ENCODE data around the gene VAV1. TPM values are rescaled to one million over a fixed set of nuclear protein-coding genes. Genes with fewer than 3 reads are reported as not detected.

The VAV1 gene
- total RNA-seq, 1 experiment from 2014 or later, result 7.5 TPM

DNA sequence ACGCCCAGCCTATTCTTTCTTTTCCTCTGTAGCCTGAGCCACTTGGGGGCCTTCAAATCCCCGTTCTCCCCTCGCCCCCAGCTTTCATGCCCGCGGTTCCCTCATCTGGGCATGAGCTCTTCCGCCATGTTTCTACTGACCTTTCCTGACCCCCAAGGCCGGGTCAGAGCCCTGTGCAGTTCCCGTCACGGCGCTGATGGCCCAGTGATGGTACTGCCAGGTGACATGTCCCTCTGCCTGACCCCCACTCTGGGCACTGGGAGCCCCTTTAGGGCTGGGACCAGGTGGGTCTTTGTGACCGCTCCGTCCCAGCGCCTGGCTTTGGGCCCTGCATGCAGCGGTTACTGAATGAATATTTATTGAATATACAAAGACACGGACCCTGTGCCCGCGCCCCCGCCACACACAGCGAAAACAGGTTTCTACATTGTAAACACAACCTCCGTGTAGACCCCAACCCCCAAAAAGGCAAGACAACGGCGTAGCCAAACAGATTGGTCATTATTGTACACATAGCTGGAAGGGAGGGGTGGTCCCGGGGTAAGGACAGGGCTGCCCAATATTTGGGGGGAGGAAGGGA is 42.8 kb upstream of the VAV1 start:
- CTCF ChIA-PET, result no interaction called here
- BruUV-seq (replicated peaks), result no TSS peak

DNA sequence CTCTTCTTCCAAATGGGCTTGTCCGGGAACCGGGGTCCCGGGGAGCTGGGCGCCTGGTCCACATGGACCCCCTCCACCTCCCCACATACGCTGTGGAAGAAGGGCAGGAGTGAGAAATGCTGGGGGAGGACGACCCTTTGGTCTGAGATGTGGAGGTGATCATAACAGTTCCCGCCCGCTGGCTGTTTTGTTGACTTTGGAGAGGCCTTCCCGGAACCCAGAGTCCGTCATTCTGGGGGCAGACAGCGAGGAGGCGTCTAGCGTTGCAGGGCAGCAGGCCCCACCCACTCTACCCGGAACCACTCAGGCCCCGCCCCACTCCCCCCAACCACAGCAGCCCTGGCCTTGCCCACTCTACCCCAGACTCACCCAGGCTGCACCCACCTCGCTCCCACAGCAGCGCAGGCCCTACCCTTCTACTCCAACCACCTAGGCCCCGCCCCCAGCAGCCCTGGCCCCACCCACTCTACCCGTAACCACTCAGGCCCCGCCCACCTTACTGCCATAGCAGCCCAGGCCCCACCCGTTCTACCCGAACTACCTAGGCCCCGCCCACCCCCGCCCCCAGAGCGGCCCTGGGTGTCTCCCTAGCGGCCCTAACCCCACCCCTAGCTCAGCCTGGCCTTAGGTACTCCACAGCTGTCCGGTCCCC is 42.2 kb upstream of the VAV1 start:
- POLR2A ChIA-PET (ENCODE audit: unreplicated experiment), result interaction anchor here (0.6 kb wide), 1 partner anchor 253 kb away, joined by 3 read pairs; no protein-coding TSS in a partner anchor
- Histone ChIP-seq H3K79me2 (ENCODE audit: low read depth) (peaks cover 3% of the 10 kb centered on the region; the same call in 1 of the 2 replicates), H3K36me3 (ENCODE audit: low read depth) (no peaks in the 10 kb centered on the region), H3F3A (ENCODE audit: insufficient read depth, low read depth) (peaks cover 3% of the 10 kb centered on the region; the same call in 1 of the 2 replicates), H3K27me3 (ENCODE audit: insufficient read depth, low read depth) (no peaks in the 10 kb centered on the region), H3K4me1 (replicated peaks; ENCODE audit: insufficient read depth) (no peaks in the 10 kb centered on the region), H3K9me3 (ENCODE audit: insufficient read depth, low read depth) (no peaks in the 10 kb centered on the region), H3K4me2 (no peak overlapping the region), H3K9me2 (ENCODE audit: insufficient read depth) (no peaks in the 10 kb centered on the region), H3K4me3 (no peak overlapping the region), H2AFZ (no peak overlapping the region), H3K27ac (no peak overlapping the region), H4K20me1 (ENCODE audit: insufficient read depth) (no peaks in the 10 kb centered on the region)
- TF ChIP-seq, protein P1, sequence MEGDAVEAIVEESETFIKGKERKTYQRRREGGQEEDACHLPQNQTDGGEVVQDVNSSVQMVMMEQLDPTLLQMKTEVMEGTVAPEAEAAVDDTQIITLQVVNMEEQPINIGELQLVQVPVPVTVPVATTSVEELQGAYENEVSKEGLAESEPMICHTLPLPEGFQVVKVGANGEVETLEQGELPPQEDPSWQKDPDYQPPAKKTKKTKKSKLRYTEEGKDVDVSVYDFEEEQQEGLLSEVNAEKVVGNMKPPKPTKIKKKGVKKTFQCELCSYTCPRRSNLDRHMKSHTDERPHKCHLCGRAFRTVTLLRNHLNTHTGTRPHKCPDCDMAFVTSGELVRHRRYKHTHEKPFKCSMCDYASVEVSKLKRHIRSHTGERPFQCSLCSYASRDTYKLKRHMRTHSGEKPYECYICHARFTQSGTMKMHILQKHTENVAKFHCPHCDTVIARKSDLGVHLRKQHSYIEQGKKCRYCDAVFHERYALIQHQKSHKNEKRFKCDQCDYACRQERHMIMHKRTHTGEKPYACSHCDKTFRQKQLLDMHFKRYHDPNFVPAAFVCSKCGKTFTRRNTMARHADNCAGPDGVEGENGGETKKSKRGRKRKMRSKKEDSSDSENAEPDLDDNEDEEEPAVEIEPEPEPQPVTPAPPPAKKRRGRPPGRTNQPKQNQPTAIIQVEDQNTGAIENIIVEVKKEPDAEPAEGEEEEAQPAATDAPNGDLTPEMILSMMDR (conservative IDR thresholded peaks at IDR 0.05), result no peak
- no peak for TF ChIP-seq EZH2 (IDR thresholded peaks at IDR 0.05; ENCODE audit: low read depth)
- DNase-seq, result no peak
- no TSS peak for BruUV-seq (replicated peaks)
- CTCF ChIA-PET, result no interaction called here
- intact Hi-C loops (cut with micrococcal nuclease; ENCODE audit: unreplicated experiment), result no loop called here

More for the DNA sequence above, 42.8 kb upstream of the VAV1 start:
- TF ChIP-seq, protein P1 (conservative IDR thresholded peaks at IDR 0.05), result no peak
- no peak for TF ChIP-seq EZH2 (IDR thresholded peaks at IDR 0.05; ENCODE audit: low read depth)
- Histone ChIP-seq H3K36me3 (ENCODE audit: low read depth) (no peaks in the 10 kb centered on the region), H4K20me1 (ENCODE audit: insufficient read depth) (no peaks in the 10 kb centered on the region), H3K4me2 (no peak overlapping the region), H3K79me2 (ENCODE audit: low read depth) (no peaks in the 10 kb centered on the region), H3F3A (ENCODE audit: insufficient read depth, low read depth) (no peaks in the 10 kb centered on the region), H2AFZ (no peak overlapping the region), H3K4me3 (no peak overlapping the region), H3K9me3 (ENCODE audit: insufficient read depth, low read depth) (no peaks in the 10 kb centered on the region), H3K4me1 (replicated peaks; ENCODE audit: insufficient read depth) (no peaks in the 10 kb centered on the region), H3K27ac (no peak overlapping the region), H3K27me3 (ENCODE audit: insufficient read depth, low read depth) (no peaks in the 10 kb centered on the region), H3K9me2 (ENCODE audit: insufficient read depth) (no peaks in the 10 kb centered on the region)
- intact Hi-C loops (cut with micrococcal nuclease; ENCODE audit: unreplicated experiment), result no loop called here
- no peak for DNase-seq
- POLR2A ChIA-PET (ENCODE audit: unreplicated experiment), result no interaction called here

DNA sequence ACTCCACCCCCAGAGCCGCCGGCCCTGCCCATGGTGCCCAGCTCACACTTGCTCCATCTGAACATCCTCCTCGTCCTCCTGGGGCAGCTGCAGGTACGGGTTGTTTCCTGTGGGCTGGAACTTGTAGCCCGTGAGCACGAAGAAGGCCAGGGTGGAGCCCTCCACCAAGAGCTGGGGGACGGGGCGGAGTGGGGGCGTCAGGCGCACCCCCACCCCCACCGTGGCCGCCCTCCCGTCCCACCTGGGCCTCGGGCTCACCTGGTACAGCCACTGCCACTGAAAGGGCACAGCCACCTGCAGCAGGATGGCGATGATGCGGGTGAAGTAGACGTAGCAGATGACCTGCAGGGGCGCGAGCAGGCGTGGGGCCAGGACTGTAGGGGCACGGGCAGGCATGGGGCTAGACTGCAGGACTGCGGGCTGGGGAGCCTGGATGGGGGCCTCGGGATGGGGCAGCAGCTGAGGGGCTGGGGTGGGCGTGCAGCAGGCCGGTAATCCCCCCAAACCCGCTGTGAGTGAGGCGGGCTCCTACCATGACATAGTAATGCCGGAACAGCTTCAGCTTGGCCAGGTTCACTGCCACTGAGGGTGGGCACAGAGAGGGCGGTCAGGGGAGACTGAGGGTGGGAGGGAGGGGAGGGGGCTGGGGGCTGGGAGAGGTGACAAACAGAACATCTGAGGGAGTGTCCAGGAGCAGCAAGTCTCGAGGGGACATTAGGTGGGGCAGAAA is 41.4 kb upstream of the VAV1 start:
- no peak overlapping the region for H3K27ac ChIP-seq

More for the DNA sequence above, 41.4 kb upstream of the VAV1 start:
- H3K36me3 ChIP-seq (ENCODE audit: low read depth), result no peaks in the 10 kb centered on the region
- H3K4me3 ChIP-seq, result no peak overlapping the region
- TF ChIP-seq EZH2 (IDR thresholded peaks at IDR 0.05; ENCODE audit: low read depth), result no peak
- TF ChIP-seq, protein P1 (conservative IDR thresholded peaks at IDR 0.05), result no peak
- H3K4me2 ChIP-seq, result no peak overlapping the region
- no peaks in the 10 kb centered on the region; the same call in 1 of the 2 replicates for H3K4me1 ChIP-seq (replicated peaks; ENCODE audit: insufficient read depth)
- H4K20me1 ChIP-seq (ENCODE audit: insufficient read depth), result no peaks in the 10 kb centered on the region
- no peak for DNase-seq
- H3K79me2 ChIP-seq (ENCODE audit: low read depth), result peaks cover 12% of the 10 kb centered on the region; the same call in 1 of the 2 replicates
- ChIA-PET POLR2A (ENCODE audit: unreplicated experiment) (interaction anchor here (0.6 kb wide), 1 partner anchor 254 kb away, joined by 3 read pairs; no protein-coding TSS in a partner anchor), CTCF (interaction anchor here (0.6 kb wide), 1 partner anchor 605 kb away, joined by 3 read pairs; no protein-coding TSS in a partner anchor)
- no TSS peak for BruUV-seq (replicated peaks)
- no peak overlapping the region for H2AFZ ChIP-seq
- no peaks in the 10 kb centered on the region for H3K9me2 ChIP-seq (ENCODE audit: insufficient read depth)
- intact Hi-C loops (cut with micrococcal nuclease; ENCODE audit: unreplicated experiment), result no loop called here
- peaks cover 10% of the 10 kb centered on the region; the same call in 1 of the 2 replicates for H3F3A ChIP-seq (ENCODE audit: insufficient read depth, low read depth)
- no peaks in the 10 kb centered on the region for H3K9me3 ChIP-seq (ENCODE audit: insufficient read depth, low read depth)
- no peaks in the 10 kb centered on the region for H3K27me3 ChIP-seq (ENCODE audit: insufficient read depth, low read depth)
